ENCODE results near the gene IL17RA. TPM values are rescaled to one million over a fixed set of nuclear protein-coding genes. Genes with fewer than 3 reads are reported as not detected.

IL17RA gene
- total RNA-seq, 2 donors from 2014 or later = 16.1 to 17.4 TPM

DNA sequence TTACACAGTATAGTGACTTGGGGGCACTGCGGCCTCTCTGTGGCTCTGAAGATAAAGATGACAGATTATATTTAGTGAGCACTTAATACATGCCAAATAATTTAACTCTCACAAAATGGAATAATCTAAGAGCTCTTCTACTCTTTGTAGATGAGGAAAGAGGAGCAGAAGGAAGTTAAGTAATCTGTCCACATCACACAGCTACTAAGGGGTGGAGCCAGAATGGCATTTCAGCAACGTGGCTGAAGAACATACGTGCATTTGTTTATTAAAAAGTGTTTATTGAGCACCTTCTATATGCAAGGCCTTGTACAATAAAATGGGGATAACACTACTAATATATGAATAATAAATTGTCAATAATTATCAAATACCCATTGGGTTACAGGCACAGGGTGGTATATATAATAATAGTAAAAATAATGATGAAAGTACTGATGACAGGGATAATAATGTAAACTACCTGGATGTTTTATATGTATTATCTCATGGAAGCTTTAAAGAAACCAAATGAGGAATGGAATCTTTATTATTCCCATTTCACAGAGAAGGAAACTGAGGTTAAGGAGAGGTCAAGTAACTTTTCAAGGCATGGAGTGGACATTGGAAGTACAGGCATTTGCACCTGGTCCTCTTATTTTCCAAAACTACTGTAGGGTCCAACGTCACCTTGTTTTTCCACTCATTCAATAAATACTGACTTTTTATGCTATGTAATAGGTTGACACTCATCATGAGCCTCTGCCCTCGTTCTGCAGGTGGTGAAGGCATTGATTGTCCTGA is 38.0 kb upstream of the IL17RA start:
- H3K4me3 ChIP-seq = no peak overlapping the region
- H3K36me3 ChIP-seq = no peaks in the 10 kb centered on the region
- H3K27me3 ChIP-seq (replicated peaks; ENCODE audit: insufficient read depth) = no peaks in the 10 kb centered on the region
- H3K4me1 ChIP-seq (replicated peaks) = no peaks in the 10 kb centered on the region
- DNase-seq (ENCODE audit: low spot score) = no peak
- intact Hi-C loops (cut with DNase I) = no loop called here
- no peak overlapping the region for H3K27ac ChIP-seq
- TF ChIP-seq POLR2AphosphoS5 (IDR thresholded peaks at IDR 0.05) (no peak), POLR2A (IDR thresholded peaks at IDR 0.05) (no peak)
- TF ChIP-seq, protein P1, sequence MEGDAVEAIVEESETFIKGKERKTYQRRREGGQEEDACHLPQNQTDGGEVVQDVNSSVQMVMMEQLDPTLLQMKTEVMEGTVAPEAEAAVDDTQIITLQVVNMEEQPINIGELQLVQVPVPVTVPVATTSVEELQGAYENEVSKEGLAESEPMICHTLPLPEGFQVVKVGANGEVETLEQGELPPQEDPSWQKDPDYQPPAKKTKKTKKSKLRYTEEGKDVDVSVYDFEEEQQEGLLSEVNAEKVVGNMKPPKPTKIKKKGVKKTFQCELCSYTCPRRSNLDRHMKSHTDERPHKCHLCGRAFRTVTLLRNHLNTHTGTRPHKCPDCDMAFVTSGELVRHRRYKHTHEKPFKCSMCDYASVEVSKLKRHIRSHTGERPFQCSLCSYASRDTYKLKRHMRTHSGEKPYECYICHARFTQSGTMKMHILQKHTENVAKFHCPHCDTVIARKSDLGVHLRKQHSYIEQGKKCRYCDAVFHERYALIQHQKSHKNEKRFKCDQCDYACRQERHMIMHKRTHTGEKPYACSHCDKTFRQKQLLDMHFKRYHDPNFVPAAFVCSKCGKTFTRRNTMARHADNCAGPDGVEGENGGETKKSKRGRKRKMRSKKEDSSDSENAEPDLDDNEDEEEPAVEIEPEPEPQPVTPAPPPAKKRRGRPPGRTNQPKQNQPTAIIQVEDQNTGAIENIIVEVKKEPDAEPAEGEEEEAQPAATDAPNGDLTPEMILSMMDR (IDR thresholded peaks at IDR 0.05) = no peak
- no peaks in the 10 kb centered on the region for H3K9me3 ChIP-seq
- WGBS = 71% methylated on average over 5 of the region's 5 CpGs

GRCh38 chr22:17047656-17048055 is 37.1 kb upstream of the IL17RA start:
- Histone ChIP-seq H3K27ac (no peak overlapping the region), H3K27me3 (replicated peaks; ENCODE audit: insufficient read depth) (no peaks in the 10 kb centered on the region), H3K9me3 (no peaks in the 10 kb centered on the region), H3K36me3 (no peaks in the 10 kb centered on the region), H3K4me3 (no peak overlapping the region), H3K4me1 (replicated peaks) (no peaks in the 10 kb centered on the region)
- WGBS = 66% methylated on average over 1 of the region's 1 CpG
- intact Hi-C loops (cut with DNase I) = no loop called here
- TF ChIP-seq POLR2A (IDR thresholded peaks at IDR 0.05) (no peak), POLR2AphosphoS5 (IDR thresholded peaks at IDR 0.05) (no peak)
- TF ChIP-seq, protein P1 (IDR thresholded peaks at IDR 0.05) = no peak
- no peak for DNase-seq (ENCODE audit: low spot score)

- no peak for DNase-seq (ENCODE audit: low spot score)
- Histone ChIP-seq H3K36me3 (no peaks in the 10 kb centered on the region), H3K27ac (no peak overlapping the region), H3K4me1 (replicated peaks) (no peaks in the 10 kb centered on the region), H3K9me3 (no peaks in the 10 kb centered on the region), H3K4me3 (no peak overlapping the region), H3K27me3 (replicated peaks; ENCODE audit: insufficient read depth) (no peaks in the 10 kb centered on the region)
- intact Hi-C loops (cut with DNase I) = loop anchor here (10.0 kb wide), 1 partner anchor 141 kb away; no protein-coding TSS in a partner anchor
- WGBS = 86% methylated on average over 5 of the region's 5 CpGs
- TF ChIP-seq, protein P1 (IDR thresholded peaks at IDR 0.05) = no peak
- TF ChIP-seq POLR2A (IDR thresholded peaks at IDR 0.05) = no peak
- TF ChIP-seq POLR2AphosphoS5 (IDR thresholded peaks at IDR 0.05) = no peak
These were observed 28.7 kb upstream of the IL17RA start for GRCh38 chr22:17056058-17056457.

DNA sequence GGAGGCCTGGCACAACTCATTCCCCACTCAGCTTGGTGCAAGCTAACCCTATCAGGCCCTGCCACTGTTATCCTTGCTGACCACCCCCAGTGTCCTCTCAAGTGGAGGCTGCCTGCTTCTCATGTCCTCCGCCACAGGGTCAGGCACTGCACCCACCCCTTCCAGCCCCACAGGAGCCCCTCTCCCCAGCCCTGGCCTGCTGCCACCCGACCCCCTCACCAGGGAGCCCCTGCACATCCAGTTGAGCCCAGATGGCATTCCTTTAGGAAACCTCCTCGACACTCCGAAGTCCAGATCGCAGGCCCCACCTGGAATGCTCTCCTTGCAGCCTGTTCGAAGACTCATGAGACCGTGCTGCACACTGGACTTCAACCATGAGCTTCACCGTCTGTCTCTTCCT is 28.0 kb upstream of the IL17RA start:
- intact Hi-C loops (cut with DNase I) = loop anchor here (10.0 kb wide), 1 partner anchor 142 kb away; no protein-coding TSS in a partner anchor
- H3K4me1 ChIP-seq (replicated peaks) = no peaks in the 10 kb centered on the region
- no peak overlapping the region for H3K4me3 ChIP-seq
- WGBS = 78% methylated on average over 8 of the region's 8 CpGs
- H3K27me3 ChIP-seq (replicated peaks; ENCODE audit: insufficient read depth) = no peaks in the 10 kb centered on the region
- no peaks in the 10 kb centered on the region for H3K9me3 ChIP-seq
- DNase-seq (ENCODE audit: low spot score) = no peak
- H3K27ac ChIP-seq = no peak overlapping the region
- TF ChIP-seq, protein P1 (IDR thresholded peaks at IDR 0.05) = no peak
- no peaks in the 10 kb centered on the region for H3K36me3 ChIP-seq

All from prostate gland (tissue), 2 donors.